HG03064 (cell line): ENCODE data around the gene SHC1.

Source experiments
- ATAC-seq: cut with Tn5 transposase; IDR thresholded peaks from one replicate; pipeline ENCODE4 v1.9.1; 2021; ENCODE audit warnings: low read depth; ENCODE audit not compliant: unreplicated experiment

The SHC1 gene

DNA sequence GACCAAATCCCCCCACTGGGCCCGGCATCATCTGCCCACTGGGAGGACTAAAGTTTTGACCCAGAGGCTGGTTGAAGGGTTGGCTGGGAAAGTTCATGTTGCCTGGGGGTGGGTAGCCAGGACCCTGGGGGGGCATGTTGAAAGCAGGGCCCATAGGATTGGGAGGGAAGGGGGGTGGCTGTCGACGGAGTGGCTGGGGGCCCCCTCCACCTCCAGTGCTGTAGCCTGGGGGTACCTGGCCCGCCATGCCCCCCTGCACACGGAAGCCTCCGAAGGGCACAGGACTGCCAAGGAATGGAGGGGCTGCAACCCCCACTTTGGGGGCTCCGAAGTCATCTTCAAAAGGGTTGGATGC is 11.1 kb downstream of the SHC1 start:
- ATAC-seq = no peak

DNA sequence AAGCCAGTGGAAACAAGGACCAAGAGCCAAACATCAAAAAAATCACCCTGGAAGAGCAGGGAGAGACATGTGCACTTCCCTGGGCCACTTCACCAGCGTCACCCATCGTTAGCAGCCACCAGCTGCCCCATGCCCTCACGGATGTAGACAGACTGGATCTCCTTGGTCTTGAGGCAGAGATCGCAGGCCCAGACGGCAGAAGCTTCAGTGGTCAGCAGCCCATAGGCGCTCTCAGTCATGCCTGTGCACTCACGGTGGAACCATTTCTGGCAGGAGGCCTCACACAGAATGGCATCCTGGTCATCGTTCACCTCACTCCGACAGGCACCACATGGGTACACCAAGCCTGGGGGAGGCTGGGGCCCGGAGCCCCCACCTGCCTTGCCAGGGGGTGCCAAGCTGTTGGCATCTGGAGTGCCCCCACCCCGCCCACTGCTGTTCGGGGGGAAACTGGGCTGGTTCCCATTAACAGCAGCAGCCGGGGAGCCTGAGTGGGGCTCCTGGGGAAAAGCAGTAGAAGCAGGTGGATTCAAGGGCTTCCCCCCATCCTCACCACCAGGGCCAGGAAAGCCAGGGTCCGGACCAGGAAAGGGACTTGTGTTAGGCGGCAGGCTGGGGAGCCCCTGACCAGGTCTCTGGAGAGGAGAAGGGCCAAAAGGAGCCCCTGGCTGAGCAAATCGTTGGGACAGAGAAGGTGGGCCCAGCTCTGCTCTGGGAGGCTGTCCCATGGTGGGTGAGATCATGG is 11.7 kb downstream of the SHC1 start:
- no peak for ATAC-seq

DNA sequence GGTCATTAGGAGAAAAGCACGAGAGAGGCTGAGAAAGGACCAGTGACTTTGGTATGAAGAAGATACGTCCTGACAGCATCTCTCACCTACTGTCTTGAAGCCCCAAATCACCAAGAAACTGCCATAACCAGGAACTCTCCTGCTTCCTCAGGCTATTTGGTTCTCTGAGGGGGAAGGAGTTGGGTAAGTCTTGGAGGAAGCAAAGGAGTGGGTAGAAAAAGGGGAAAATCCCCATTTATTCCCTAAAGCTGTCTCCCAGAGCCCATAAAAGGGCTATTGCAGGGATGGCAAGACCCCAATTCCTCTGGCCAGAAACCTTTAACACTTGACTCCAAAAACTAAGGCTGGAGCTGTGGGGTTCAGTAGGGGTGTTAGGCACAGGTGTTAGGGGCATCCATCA is 12.5 kb downstream of the SHC1 start:
- no peak for ATAC-seq

DNA sequence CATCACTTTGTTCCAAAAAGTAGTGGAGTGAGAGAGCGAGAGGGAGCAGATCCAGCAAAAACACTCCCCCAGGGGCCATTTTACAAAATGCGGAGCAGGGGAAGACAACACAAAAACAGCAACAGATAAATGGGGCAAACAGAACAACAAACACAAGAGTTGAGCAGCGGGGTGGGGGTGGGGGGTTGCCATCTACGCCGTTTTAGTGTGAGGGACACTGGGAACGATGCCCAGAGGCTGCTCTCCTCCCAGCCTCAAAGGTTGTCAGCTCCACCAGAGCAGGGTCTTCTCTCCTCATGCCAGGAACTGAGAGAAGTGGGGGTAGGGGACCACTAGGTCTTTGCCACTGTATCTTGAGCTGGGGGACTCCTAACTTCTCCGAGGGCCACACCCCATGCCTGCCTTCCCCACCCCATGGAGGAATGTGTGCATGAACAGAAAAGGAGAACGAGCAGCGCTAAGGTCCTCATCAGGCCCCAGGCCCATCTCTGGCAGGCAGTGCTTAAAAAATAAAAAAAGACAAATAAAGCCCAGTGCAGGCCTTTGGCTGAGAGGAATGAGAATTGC is 13.4 kb downstream of the SHC1 start:
- no peak for ATAC-seq

DNA sequence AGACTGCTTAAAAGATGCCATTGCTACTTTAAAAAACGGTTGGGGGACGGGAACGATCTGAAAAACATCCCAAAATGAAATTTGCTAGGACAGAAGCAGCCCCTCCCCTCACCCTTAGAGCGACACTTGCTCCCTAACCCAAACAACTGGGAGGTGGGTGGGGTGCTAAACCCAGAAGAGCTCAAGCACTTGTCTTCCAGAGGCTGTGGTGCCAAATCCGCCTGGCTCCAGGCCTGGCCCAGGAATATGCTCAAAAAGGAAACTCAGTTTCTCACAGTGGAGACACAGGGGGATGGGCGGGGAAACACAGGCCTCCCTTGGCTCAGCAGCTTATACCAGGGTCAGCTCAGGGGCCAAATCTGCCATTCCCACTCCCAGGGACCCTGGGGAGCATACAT is 14.0 kb downstream of the SHC1 start:
- ATAC-seq = no peak

DNA sequence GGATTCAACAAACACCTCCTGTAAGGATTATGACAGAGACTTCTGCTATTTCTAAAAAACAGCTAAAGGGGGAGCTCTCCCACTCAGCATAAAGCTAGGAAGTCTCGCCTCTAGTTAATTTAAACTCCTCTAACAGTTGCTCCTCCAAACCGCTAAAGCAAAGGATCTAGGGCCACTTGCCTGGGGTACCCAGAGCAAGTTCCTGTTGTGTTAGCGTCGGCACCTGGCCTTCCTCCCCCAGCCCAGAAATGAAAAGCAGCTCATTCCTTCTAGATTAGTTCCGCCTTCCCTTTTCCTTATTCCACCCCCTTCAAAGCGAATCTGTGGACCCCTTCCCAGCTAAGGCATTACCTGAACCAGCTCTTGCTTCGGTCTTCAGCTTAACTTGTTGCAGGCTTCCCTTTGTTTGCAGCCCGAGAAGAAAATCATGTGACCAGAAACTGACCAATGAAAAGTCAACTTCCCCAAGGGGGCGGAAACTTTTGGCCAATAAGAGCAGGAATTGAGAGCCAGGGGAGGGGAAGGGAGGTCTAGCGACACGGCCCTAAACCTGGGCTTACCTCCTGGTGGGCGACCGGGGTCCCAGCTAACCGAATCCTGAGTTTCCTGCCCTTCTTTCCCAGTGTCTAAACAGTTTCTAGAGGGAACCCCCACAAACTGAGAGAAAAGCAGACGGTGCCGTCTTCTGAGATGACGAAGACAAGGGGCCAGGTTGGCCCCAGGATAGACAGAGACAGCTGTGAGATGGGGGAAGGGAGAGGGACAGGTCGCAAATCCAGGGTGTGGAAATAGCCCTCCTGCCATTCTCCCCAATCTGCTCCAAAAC is 14.6 kb downstream of the SHC1 start, which contains the start of gene PBXIP1:
Gene PBXIP1, minus strand, starts transcription at position 382 of the 826 bp plus-strand sequence. CDS start 2,378 bp downstream, outside the sequence.
- ATAC-seq = peak; percentile 52

DNA sequence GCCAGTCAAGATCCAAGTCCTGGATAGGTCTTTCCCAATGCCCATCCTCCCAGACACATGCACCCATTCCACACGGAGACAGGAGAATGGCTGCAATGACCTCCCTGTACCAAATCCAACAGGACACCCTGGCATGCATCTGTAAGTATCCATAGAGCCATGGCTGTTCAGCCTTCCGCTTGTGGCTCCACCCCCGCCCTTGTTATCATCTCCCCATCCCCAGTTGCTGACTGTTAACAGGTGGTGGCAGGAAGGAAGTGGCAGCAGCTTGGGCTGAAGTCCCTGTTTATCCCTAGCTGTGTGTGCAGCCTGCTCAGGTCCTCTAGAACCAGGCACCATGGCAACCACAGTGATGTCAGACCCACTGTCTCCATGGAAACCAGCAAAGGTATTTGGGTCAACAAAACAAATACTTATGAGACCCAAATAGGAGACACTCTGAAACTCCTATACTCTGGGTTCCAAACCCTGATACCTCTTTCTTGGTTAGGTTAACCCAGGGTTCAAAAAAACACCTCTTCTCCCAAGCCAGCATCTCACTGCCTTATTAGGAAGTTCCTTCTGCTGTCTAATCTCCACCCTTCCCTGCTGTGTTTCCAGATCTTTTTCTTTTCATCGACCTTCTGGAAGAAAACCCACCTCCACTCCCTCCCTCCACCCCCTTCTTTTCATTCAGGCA is 15.4 kb downstream of the SHC1 start:
- peak; percentile 61 for ATAC-seq

DNA sequence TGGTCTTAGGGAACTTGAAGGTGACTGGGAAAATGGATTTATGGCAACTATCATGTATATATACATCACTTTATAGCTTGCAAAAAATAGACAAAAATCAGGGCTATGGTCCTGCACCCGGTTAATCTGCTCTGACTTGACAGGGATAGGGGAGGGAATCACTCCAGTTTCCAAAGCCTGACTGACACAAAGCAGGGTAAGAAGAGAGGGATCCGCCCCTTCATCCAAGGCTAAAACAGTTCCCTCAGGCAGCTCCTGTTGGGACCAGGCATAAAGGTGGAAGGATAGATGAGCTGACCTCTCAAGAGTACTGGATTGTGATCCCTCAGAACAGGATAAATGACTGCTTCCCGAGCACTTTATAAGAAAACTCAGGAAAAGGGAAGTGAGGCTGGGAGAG is 16.0 kb downstream of the SHC1 start:
- no peak for ATAC-seq

DNA sequence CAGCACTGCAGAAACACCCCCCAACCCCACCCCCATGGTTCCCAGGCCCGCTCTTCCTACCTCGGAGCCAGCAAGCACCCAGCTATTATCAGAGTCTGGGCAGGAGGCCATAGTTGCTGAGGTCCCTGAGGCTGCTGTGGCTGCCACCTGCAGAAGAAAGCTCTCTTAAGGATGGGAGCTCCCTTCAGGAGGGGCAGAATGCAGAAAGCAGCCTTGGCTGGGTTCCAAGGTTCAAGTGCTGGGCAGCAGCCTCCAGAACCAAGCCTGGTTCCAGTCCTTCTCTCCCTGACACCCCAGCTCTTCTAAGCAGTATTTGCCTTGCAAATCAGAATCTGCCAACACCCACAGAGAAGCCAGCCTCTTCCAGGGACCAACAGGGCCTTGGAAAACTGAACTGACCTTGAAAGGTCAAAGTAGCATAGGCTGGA is 16.9 kb downstream of the SHC1 start:
- no peak for ATAC-seq

DNA sequence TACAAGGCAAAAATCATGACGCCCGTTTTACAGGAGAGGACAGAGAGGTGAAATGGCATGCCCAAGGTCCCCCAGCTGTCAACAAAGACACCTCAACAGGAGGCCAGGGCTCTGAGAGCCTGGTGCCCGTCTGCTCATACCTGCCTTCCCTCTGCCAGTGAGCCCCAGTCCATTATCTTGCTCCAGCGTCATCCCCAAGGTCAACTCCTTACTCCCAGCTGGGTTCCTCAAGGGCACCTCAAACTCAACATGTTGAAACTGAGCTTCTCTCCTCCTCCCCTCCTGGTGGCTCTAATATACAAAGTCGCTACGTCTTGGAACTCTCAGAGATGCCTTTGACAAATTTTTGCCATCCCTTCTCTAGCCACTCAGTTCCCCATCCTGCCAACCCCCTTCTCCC is 17.9 kb downstream of the SHC1 start:
- ATAC-seq = no peak

DNA sequence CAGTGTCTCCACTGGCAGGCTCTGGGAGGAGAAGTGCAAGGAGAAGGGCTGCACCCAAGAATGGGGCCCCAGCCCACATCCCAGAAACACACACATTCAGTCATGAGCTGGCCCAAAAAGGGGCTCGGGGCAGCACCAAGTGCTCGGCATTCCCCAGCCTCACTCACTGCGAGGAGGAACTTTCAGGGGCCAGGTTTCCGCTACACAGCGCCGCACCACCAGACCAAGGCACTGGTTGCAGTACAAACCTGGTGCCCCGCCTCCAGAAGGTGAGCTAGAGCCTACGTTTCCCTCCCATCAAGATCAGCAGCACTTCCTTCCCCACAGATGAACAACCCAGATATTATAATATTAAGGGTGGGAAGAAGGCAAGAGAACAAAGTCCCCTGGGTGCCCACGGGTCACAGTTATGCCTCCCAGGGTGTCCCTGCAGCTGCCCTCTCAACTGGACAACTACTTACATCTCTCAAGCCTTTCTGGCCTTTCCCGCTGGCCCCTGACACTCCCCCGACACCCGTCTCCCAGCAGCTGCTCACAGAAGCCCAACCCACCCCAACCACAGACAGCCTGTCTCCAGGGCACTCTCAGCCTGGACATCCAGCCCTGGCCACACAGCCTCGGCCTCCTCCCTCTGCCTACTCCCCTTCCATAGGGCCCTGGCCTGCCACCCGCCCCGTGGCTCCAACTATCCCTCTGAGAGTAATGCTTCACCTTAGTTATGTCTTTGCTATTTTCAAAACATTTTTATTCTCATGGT is 18.5 kb downstream of the SHC1 start:
- ATAC-seq = no peak

DNA sequence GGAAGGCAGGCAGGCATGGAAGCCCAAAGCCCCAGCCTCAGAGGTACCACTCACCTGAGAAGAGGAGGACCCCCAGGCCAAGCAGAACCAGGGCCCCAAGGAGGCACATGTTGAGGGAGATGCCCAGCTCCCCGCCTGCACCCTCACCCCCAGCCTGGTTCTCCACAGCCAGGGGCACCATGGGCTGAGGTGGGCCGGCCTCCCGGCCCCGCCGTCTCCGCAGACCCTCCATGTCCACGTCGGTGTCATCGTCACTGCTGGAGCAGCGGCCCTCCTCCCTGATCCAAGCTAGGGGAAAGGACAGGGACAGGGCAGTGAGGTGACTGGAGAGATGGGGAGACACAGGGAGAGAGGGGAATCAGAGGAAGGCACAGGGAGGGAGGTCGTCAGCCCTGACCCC is 22.5 kb downstream of the SHC1 start:
- no peak for ATAC-seq

DNA sequence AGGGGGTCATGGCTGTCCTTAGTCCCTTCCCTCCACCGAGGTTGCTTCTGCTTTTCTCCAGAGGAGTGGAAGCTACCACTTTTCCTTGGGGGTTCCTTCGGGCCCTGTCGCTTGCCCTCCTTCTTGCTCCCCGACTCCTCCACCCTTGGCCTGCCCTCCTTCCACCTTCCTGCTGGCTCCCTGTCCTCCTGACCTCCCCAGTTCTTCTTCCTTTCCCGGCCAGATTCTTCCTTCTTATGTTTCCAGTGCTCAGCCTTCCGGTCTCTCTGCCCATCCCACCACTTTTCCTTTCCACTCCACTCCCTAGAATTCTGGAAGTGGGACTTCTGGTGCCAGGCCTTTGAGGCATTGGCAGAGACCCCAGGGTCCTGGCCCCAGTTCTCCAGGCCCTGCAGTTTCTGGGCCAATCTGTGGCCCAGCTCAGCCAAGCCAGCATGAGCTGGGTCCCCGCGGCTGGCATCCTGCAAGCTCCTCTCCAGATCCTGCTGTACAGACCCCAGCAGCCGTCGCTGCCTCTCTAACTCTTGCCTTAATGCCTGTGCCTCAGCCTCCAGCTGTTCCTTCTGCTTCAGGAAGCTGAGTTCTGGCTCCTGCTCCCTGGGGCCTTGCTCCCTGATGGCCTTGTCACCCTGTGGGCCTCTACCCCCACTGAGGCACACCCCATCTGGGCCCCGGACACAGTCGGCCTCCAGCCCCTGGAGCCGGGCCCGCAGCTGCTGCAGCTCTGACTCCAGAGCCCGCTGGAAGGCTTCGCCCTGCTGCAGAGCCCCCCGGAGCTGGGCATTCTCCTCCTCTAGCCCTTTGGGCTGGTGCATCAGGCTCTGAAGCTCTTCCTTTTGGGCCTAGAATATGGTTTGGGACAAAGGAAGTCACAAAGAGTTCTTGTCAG is 24.3 kb downstream of the SHC1 start:
- ATAC-seq = no peak

DNA sequence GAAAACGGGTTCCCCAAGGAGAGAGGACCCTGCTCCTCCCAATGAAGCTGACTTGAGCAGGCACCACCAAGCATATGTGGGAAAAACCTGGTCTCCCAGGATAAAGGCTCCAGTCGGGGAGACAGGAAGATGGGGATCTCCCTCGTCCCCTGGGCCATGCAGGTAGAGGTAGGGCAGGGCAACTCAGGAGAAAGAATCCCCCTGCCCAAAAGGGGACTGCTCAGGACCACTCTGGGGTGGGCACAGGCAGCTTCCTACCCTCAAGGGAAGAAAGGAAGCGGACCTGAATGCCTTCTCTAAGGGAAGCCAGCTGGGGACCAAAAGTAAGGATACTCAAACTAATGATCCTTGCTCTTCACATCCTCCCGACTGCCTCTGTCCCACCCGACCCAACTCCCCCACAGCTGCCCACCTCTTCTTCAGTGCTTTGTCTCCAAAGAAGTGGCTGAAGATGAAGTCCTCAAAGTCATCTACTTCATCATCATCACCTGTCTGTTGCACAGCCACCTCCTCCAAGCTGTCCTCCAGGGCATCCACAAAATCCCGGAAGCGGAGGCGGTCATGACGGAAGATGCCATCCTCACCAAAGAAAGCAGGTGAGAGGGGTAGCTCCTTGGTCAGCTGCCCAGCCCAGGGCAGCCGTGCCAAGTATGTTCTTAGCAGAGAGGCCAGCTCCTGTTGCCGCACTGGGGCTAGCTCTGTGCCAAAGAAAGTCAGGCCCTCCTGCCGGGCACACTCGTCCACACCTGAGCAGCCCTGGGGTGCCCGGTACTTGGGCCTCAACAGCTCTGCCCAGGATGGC is 25.2 kb downstream of the SHC1 start:
- ATAC-seq = no peak

DNA sequence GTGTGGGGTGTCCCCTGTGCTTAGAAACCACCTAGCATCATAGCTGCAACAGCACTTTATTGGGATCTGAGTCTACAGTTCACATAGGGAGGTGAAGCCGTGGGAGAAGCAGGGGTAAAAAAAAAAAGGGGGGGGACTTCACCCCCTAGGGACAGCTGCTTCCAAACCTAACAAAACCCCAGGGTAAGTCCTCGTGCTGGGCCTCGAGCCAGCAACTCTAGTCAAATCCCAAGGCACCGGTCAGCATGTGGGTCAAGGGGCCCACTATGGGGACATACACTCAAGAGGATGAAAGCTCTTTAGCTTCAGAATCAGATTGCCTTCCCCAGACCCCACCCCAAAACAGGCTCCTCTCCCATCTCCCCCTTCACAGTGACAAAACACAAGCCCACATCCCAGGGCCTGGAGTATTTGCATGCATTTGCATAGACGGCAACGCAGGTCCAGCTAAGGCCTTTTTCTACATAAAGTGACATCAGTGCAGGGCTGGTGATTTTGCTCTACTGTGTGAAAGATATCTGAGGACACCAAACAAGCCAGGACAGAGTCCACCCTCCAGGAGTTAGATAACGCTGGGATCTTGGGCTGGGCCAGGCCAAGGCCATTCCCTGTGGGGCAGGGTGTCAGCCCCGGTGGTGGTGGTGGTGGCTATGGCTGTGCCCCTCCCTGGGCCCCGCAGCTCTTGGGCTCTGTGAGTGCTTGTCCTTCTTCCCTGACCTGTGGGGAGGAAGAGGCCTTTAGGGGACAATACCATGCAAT is 26.0 kb downstream of the SHC1 start:
- no peak for ATAC-seq

DNA sequence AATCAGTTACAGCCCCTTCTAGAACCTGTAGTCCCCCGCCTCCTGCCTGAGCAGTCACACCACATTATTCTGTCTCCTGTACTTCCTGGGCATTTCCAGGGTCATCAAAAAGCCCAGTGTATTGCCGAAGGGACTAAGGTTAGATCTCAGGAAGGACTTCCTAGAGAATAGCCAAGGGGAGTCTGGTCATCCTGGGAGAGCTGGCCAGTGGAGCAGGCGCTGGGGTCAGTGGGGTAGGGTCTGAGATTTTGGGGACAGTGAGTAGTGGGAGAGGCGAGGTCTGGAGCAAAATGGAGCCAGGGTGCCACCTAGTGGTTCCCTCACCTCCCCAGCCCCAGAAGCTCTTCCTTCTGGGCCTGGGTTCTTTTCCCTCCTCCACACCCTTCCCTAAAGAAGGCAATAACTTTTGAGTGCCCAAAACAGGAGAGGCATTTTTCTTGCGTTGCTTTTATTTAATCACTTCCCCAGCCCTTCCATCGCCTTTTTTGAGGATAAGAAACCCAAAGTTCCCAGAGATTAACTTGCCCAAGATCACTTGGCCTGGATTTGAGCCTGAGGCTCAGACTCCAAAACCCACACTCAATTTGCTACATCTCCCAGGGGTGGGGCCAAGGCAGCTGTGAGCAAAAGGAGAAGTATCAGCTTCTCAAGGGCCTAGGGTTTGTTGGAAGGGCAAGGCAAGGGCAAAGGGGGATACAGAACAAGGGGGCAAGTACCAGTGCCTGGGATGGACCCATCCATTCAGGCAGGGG is 26.7 kb downstream of the SHC1 start:
- no peak for ATAC-seq

DNA sequence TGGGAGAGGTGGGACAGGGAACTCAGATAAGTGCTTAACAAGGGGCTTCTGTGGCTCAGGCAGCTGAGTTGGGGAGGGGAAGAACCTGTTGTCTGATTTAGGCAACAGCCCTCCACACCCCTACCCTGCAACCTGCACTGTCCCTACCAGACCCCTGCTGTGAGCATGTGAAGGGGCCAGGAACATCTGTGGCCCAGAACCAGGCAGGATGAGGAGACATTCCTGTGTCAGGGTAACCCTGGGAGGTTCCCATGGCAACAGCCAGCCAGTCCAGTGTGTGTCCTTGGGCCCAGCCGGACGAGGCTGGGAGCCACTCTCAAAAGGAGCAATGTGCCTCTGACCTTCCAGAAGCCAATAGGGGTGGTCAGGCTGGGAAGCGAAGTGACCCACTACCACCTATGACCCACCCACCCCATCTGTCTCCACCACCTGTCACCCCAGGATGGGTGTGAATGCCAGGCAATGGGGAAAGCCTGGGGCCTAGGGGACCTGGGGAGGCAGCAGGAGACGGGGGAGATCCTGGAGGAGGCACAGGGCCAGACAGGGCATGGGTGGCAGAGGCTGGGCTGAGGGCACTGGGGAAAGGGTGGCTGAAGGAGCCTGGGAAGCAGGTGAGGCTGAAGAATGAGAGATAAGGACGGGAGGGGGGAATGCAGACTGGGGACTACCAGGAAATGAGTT is 29.1 kb downstream of the SHC1 start:
- no peak for ATAC-seq
